Ovary (tissue), 9 donors: ENCODE data around the gene MUC13. TPM values are rescaled to one million over a fixed set of nuclear protein-coding genes. Genes with fewer than 3 reads are reported as not detected.

Source experiments
- DNase-seq, 5 donors: peaks; one replicate each; pipeline ENCODE4 v3.0.0-alpha.2; 2019 to 2020
- H3K27ac ChIP-seq, 2 donors: fragments of 200-600 bp; one replicate each; pipeline versions ENCODE4 v1.5.1 to v1.8.0; 2019 to 2022
- H3K27me3 ChIP-seq: fragments of 200-600 bp; one replicate; pipeline ENCODE4 v1.8.0; 2022
- H3K36me3 ChIP-seq: fragments of 200-600 bp; sonication (generic); one replicate; pipeline ENCODE4 v1.5.1; 2019
- H3K4me1 ChIP-seq: one replicate; pipeline ENCODE4 v1.8.1; 2013; ENCODE audit warnings: mild to moderate bottlenecking, moderate library complexity; ENCODE audit not compliant: insufficient read depth
- H3K4me3 ChIP-seq: fragments of 200-600 bp; sonication (generic); one replicate; pipeline ENCODE4 v1.5.1; 2017
- H3K9me3 ChIP-seq, 2 donors: fragments of 200-600 bp in 1 of 2; sonication (generic) in 1 of 2; one replicate each; pipeline versions ENCODE4 v1.5.1 to v1.8.1; 2013 to 2019; ENCODE audit warnings: mild to moderate bottlenecking in 1 of 2, moderate library complexity in 1 of 2
- CTCF ChIP-seq, 3 donors: fragments of 450-650 bp in 2 of 3; fragments of 200-600 bp in 1 of 3; IDR thresholded peaks; one replicate each; pipeline versions ENCODE4 v1.5.1 to v1.8.0; 2016 to 2022; ENCODE audit warnings: antibody characterized with exemption in 3 of 3, mild to moderate bottlenecking in 1 of 3
- EP300 ChIP-seq: sonication (generic); formaldehyde crosslinking; IDR thresholded peaks from one replicate; pipeline ENCODE4 v1.6.1; 2017; ENCODE audit warnings: antibody characterized with exemption
- POLR2A ChIP-seq: fragments of 450-650 bp; IDR thresholded peaks from one replicate; pipeline ENCODE4 v1.6.1; 2017; ENCODE audit warnings: antibody characterized with exemption, mild to moderate bottlenecking, moderate library complexity
- WGBS, 3 donors: extraction: QIAGEN DNeasy Blood & Tissue Kit in 1 of 3; methylation state at CpG; one replicate each; pipeline versions ENCODE4 v1.1.5 to v1.1.7; 2013 to 2017; 5-methylcytosine and 5-hydroxymethylcytosine counted together
- intact Hi-C, 4 donors: fragments of 100-400 bp; cut with DNase I; formaldehyde crosslinking; loops; one replicate each; pipeline versions ENCODE4 v1.11.0 to v1.15.1; 2022 to 2023
- polyA plus RNA-seq, 2 donors: library from polyadenylated mRNA; stranded (reverse); fragments of 200-250 nt in 1 of 2; fragments of 350-450 nt in 1 of 2; fragmentation: Illumina TruSeq in 1 of 2; extraction: RNeasy Lipid Tissue Mini Kit (QIAGEN cat#74804) in 1 of 2; gene quantifications; one replicate each; pipeline ENCODE4 v1.2.3, GENCODE V29; 2013 to 2014
- total RNA-seq, 7 donors: library from RNA; depleted of rRNA in 2 of 7; stranded (reverse); fragments of >200 nt in 2 of 7; fragmentation: NEBNext Ultra II Directional in 3 of 7; extraction: Animal tissue kit (Norgen Biotek cat#: 25700) in 3 of 7; gene quantifications; one replicate each; pipeline versions ENCODE4 v1.1.0 to v1.2.4, GENCODE V29; 2016 to 2023
- donor health status: DM: no; HTN: no; CAD: no; lungs with moderate emphysema.
- donor health status: DM: no; HTN: no; CAD: no.
- donor health status: Bipolar disorder and iron deficiency.
- donor health status: DM: yes; HTN: yes; CAD: no.
- donor health status: DM: no; HTN: no; CAD: no.
- donor health status: DM: yes; HTN: yes; CAD: no.

Gene MUC13
- total and polyA plus RNA-seq, 9 donors: 0.04 to 1.5 (median 0.23) TPM; not detected in 4

- H3K27ac ChIP-seq: no peak overlapping the region
- H3K27me3 ChIP-seq: no peaks in the 10 kb centered on the region
- TF ChIP-seq EP300 (no peak), CTCF (IDR thresholded peaks at IDR 0.05) (peak; percentile 16 to 68 (median 53))
- H3K9me3 ChIP-seq: no peaks in the 10 kb centered on the region
- no peaks in the 10 kb centered on the region for H3K36me3 ChIP-seq
- intact Hi-C loops: loop anchor here in 1 of 4 donors (2.0 kb wide), 1 partner anchor 508 kb away; no protein-coding TSS in a partner anchor
- no peak overlapping the region for H3K4me3 ChIP-seq
- DNase-seq: peak; percentile 24 to 69 (median 49)
- WGBS, 3 donors: 19 to 27% (median 23%) methylated on average over 4 of the region's 4 CpGs
- no peaks in the 10 kb centered on the region for H3K4me1 ChIP-seq
Observed at GRCh38 chr3:124928333-124929202, 6.0 kb downstream of the MUC13 start.

GRCh38 chr3:124927574-124928045 is 6.9 kb downstream of the MUC13 start:
- intact Hi-C loops: loop anchor here in 1 of 4 donors (2.0 kb wide), 1 partner anchor 509 kb away; no protein-coding TSS in a partner anchor
- Histone ChIP-seq H3K27ac (no peak overlapping the region), H3K9me3 (no peaks in the 10 kb centered on the region), H3K4me3 (no peak overlapping the region), H3K4me1 (no peaks in the 10 kb centered on the region), H3K36me3 (no peaks in the 10 kb centered on the region), H3K27me3 (no peaks in the 10 kb centered on the region)
- no peak for DNase-seq
- WGBS, 3 donors: 89 to 93% (median 90%) methylated on average over 2 of the region's 2 CpGs
- TF ChIP-seq CTCF (IDR thresholded peaks at IDR 0.05) (no peak), POLR2A (no peak), EP300 (no peak)

- intact Hi-C loops: no loop called here
- H3K27ac ChIP-seq: no peak overlapping the region
- H3K9me3 ChIP-seq: no peaks in the 10 kb centered on the region
- 74 to 86% (median 85%) methylated on average over 4 of the region's 4 CpGs for WGBS, 3 donors
- TF ChIP-seq POLR2A (no peak), EP300 (no peak), CTCF (IDR thresholded peaks at IDR 0.05) (no peak)
- H3K4me1 ChIP-seq: no peaks in the 10 kb centered on the region
- H3K27me3 ChIP-seq: no peaks in the 10 kb centered on the region
- H3K36me3 ChIP-seq: no peaks in the 10 kb centered on the region
- DNase-seq: no peak
- H3K4me3 ChIP-seq: no peak overlapping the region
Observed at GRCh38 chr3:124926426-124927101, 8.0 kb downstream of the MUC13 start.

GRCh38 chr3:124924741-124925140 is 9.8 kb downstream of the MUC13 start:
- H3K27me3 ChIP-seq: no peaks in the 10 kb centered on the region
- no peaks in the 10 kb centered on the region for H3K4me1 ChIP-seq
- intact Hi-C loops: no loop called here
- DNase-seq: no peak
- WGBS, 3 donors: 86 to 88% (median 87%) methylated on average over 2 of the region's 2 CpGs
- H3K36me3 ChIP-seq: no peaks in the 10 kb centered on the region
- TF ChIP-seq CTCF (IDR thresholded peaks at IDR 0.05) (no peak), POLR2A (no peak), EP300 (no peak)
- H3K4me3 ChIP-seq: no peak overlapping the region
- no peaks in the 10 kb centered on the region for H3K9me3 ChIP-seq
- no peak overlapping the region for H3K27ac ChIP-seq
